H1 (cell line): ENCODE results near the gene S1PR1.

Experiments used
- BACH1 ChIP-seq: IDR thresholded peaks from 2 replicates; pipeline ENCODE4 v1.6.1; 2012; ENCODE audit warnings: low read length, improper control_type of control experiment
- MAFK ChIP-seq: IDR thresholded peaks from 2 replicates; pipeline ENCODE4 v1.6.1; 2012; ENCODE audit warnings: low read depth, mild to moderate bottlenecking, improper control_type of control experiment, low read length

- no peak for TF ChIP-seq BACH1
- no peak for TF ChIP-seq MAFK
These were observed 38.9 kb downstream of the S1PR1 start for GRCh38 chr1:101275672-101276071.
